T47D (cell line): ENCODE measurements around the gene IRF2BP2.

ENCODE experiments used
- DNase-seq, 2 experiments: peaks; one replicate each; pipeline versions ENCODE4 v3.0.0 to v3.0.0-alpha.2; 2011 to 2012; ENCODE audit warnings: low read depth in 1 of 2, low spot score in 1 of 2
- JUND ChIP-seq: IDR thresholded peaks from 2 replicates; pipeline ENCODE4 v1.6.1; 2012; ENCODE audit warnings: low read depth
- in situ Hi-C: cut with HindIII; loops from 2 replicates; pipeline ENCODE4 v1.10.0; 2016; ENCODE audit warnings: low sequenced_read_pairs, low pct_unique_long_range_greater_than_20kb

IRF2BP2 gene

DNA sequence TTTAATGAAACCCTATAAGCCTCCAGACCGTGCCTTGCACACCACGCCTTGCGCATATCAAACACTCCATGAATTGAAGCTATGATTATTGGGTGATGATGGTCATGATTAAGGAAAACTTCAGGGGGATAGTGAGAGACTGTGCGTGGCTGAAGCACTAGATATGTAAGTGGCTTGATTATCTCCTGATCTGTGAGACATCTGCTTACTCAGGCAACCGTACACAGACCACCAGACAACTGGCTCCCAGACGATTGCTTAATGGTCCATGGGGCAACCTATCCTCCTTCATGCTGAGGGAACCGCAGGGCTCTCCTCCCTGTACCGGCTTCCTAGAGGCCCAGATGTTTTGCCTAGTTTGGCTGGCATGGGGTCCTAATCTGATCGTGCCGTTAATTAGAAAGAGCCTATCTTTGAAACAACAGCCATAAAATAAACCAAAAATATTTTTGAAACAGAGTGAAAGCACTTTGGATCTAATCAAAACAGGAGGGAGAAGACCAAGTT, 51.6 kb downstream of the IRF2BP2 start:
- in situ Hi-C loops, result no loop called here
- no peak for TF ChIP-seq JUND
- DNase-seq, result no peak

DNA sequence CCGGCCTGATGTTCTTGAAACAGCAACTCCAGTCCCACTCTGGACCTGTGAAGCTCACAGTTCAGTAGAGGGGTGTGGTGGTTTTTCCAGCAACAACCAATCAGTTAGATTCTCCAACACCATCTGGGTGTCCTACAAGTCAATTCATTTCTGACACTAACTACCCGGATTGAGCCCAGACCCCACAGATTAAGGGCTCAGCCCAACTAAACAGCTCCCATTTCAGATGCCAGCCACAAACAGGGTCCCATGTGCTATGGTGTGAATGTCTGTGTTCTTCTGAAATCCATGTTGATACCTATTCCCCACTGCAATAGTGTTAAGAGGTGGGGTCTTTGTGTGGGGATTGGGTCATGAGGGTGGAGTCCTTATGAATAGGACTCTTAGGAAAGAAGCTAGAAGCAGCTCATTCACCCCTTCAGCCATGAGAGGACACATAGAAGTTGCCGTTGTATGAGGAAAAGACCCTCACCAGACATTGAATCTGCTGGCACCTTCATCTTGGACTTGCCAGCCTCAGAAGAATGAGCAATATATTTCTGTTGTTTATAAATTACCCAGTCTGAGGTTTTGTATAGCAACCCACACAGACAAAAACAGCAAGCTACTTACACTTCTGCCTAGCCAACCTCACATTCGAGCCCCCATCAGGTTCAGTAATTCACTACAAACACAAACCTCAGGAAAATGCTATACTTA, 53.6 kb downstream of the IRF2BP2 start:
- in situ Hi-C loops, result no loop called here
- no peak for TF ChIP-seq JUND
- DNase-seq, result no peak

DNA sequence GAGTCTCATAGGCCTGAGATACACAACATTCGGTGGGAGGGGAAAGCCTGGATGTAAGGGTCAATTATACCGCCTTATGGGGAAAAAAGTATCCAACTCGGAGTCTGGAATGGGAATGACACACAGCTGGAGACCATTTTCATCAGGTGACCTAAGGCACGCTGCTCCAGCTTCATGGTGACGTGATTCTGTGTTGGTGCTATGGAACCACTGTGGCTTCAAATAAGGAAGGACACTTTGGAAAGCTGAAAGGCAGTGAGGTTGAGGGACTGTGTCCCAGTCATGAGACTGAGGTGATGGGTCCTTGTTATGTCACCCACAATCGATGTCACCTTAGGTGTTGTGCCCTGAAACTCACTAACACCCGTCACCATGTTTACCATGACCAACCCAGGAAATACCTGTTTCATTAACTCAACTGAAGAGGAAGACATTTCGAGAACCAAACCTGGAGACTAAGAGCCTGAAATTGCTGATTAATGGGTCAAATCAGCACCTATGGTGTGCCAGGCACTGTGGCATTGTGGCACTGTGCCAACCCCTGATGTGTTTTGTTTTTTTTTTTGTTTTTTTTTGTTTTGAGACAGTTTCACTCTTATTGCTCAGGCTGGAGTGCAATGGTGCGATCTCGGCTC, 54.5 kb downstream of the IRF2BP2 start:
- in situ Hi-C loops, result no loop called here
- no peak for TF ChIP-seq JUND
- DNase-seq, result no peak

DNA sequence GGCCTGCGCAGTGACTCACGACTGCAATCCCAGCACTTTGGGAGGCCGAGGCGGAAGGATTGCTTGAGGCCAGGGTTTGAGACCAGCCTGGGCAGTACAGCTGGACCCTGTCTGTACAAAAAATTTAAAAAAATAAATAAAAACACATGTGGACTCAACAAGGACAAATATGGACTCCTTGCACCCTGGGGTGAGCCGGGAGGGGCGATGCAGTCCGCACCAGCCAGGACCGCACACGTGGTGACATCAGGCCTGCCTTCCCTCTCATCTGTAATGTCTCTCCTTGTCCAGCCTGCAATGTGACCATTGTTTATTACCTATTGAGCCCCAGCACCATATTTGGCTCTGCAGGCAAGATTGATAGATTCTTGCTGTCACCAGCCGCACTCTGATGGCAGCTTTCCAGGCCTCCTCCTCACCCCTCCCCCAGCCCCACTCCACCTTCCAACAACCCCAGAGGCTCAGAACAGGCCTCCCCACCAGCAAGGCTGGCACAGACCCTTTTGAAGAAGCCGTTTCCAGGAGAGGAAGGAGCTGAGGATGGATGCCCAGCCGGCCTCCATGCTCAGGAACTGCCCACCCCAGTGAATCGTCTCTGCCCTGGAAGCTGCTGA, 55.2 kb downstream of the IRF2BP2 start:
- no peak for TF ChIP-seq JUND
- no peak for DNase-seq
- in situ Hi-C loops, result no loop called here
